ENCODE data around the gene RABGAP1L.

- TF ChIP-seq CTCF (IDR thresholded peaks at IDR 0.05) (peak; percentile 74), EZH2phosphoT487 (IDR thresholded peaks at IDR 0.05) (no peak)
Measured at GRCh38 chr1:174726167-174726879, 567.0 kb downstream of the RABGAP1L start.
